ENCODE data around the gene GSTT2B. TPM values are rescaled to one million over a fixed set of nuclear protein-coding genes. Genes with fewer than 3 reads are reported as not detected.
"Not testable (repeated sequence)": the region's sequence is repeated elsewhere in the genome, so short reads cannot be mapped to it uniquely, and the experiment has no call there.

GSTT2B gene
- total RNA-seq, 1 donor from 2014 or later: 2.0 TPM

DNA sequence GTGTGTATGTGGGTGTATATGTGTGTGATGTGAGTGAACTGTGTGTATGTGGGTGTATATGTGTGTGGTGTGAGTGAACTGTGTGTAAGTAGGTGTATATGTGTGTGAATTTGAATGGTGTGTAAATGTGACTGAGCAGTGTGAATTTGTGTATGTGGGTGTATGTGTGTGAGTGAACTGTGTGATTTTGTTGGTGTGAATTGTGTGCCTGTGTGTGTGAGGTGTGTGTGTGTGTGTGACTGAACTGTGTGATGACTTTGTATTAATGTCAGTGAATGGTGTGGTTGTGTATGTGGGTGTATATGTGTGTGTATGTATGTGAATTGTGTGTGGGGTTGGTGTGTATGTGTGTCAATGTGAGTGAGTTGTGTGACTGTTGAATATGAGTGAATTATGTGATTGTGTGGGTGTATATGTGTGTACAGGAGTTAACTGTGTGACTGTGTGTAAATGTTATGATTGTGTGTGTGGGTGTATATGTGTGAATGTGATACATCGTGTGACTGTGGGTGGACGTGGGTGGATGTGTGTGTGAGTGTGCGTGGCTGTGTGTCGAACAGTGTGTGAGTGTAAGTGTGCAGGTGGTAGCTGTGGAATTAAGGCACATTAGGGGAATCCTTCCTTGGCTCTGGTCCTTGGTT is 25.7 kb upstream of the GSTT2B start:
- not testable (repeated sequence) for DNase-seq (ENCODE audit: low spot score in 2 of 2); FAIRE-seq

GRCh38 chr22:23986089-23986488 is 25.1 kb upstream of the GSTT2B start:
- DNase-seq (ENCODE audit: low spot score in 2 of 2); FAIRE-seq: not testable (repeated sequence)

- DNase-seq (ENCODE audit: low spot score in 2 of 2): peak in 1 of 2 donors; percentile 25
- no peak for FAIRE-seq
These were observed 23.4 kb upstream of the GSTT2B start for GRCh38 chr22:23984430-23984829.

GRCh38 chr22:23980567-23980966 is 19.6 kb upstream of the GSTT2B start:
- DNase-seq (ENCODE audit: low spot score in 2 of 2); FAIRE-seq: not testable (repeated sequence)

- not testable (repeated sequence) for FAIRE-seq
These were observed 18.7 kb upstream of the GSTT2B start, which contains the start of gene GSTT2 for GRCh38 chr22:23979557-23980240. Gene GSTT2, plus strand, starts transcription at chr22:23980134.

DNA sequence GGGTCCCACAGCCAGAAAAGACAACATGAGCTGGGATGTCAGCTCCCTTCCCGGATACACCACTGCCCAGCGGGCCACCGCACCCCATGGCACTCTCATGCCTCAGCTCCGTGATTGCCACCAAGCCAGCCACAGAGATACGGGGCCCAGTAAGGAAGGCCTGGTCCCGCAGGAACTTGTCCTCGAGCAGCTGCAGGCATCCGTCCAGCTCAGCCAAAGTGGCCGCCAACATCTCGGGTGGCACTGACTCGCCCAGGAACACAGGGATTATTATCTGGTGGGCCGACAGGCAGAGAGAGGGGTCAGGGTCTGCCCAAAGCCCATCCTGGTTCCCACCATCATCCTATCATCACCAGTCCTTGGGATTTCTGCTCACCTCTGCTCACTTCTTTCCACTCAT is 16.3 kb upstream of the GSTT2B start:
- not testable (repeated sequence) for DNase-seq (ENCODE audit: low spot score in 2 of 2); FAIRE-seq

More at GRCh38 chr22:23979557-23980240, 18.7 kb upstream of the GSTT2B start, which contains the start of gene GSTT2:
- DNase-seq (ENCODE audit: low spot score in 2 of 2): not testable (repeated sequence)

GRCh38 chr22:23974836-23975352 is 13.9 kb upstream of the GSTT2B start:
- not testable (repeated sequence) for FAIRE-seq; DNase-seq (ENCODE audit: low spot score in 2 of 2)

DNA sequence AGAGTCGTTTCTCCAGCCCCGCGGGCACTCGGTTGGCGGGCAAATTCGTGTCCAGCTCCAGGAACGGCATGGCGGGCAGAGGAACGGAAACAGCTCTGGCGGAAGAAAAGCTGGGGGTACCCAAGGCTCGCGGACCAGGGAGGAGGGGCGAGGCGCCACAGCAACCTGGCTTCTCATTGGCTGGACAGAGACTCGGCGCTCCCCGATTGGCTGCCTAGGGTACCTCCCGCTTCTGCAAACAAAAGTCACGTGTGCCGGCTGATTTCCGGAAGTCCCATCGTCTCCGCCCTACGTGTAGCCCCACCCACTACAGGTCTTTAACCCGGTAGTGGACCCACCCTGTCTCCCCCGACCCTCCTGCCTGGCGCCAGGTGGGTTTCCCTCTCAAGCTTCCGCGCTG is 13.3 kb upstream of the GSTT2B start, which contains the start of gene DDT:
DDT (minus strand) TSS at position 97 of the 400 bp plus-strand sequence; CDS start at position 70, 27 bp downstream.
- not testable (repeated sequence) for DNase-seq (ENCODE audit: low spot score in 2 of 2)
- peak; percentile 91 for FAIRE-seq

GRCh38 chr22:23971927-23972326 is 10.9 kb upstream of the GSTT2B start:
- DNase-seq (ENCODE audit: low spot score in 2 of 2); FAIRE-seq: not testable (repeated sequence)

GRCh38 chr22:23970816-23971486 is 10.0 kb upstream of the GSTT2B start:
- FAIRE-seq: no peak

GRCh38 chr22:23970201-23970641 is 9.2 kb upstream of the GSTT2B start:
- no peak for FAIRE-seq
- no peak for DNase-seq (ENCODE audit: low spot score in 2 of 2)

More at GRCh38 chr22:23970816-23971486, 10.0 kb upstream of the GSTT2B start:
- no peak for DNase-seq (ENCODE audit: low spot score in 2 of 2)

DNA sequence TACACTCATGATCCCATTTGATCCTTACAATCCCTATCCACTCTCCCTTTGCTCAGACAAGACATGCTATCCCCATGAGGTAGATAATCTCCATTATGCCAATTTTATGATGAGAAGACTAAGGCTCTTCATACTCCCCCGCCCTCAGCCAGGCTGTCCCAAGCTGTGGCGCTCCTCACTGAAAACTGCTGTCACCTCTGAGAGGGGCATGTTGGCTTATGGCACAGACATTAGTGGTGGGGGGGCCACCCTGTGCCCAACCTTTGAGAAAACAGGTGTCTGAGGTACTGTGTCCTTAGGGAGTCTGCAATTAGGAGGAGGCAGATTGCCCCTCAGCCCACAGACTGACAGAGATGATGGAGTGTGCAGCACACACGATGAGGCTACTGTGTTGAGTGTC is 8.1 kb upstream of the GSTT2B start:
- no peak for DNase-seq (ENCODE audit: low spot score in 2 of 2)
- FAIRE-seq: no peak

DNA sequence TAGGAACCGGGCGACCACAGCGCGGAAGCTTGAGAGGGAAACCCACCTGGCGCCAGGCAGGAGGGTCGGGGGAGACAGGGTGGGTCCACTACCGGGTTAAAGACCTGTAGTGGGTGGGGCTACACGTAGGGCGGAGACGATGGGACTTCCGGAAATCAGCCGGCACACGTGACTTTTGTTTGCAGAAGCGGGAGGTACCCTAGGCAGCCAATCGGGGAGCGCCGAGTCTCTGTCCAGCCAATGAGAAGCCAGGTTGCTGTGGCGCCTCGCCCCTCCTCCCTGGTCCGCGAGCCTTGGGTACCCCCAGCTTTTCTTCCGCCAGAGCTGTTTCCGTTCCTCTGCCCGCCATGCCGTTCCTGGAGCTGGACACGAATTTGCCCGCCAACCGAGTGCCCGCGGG is 5.6 kb upstream of the GSTT2B start, which contains the start of gene DDTL:
DDTL (plus strand) TSS at position 321 of the 400 bp plus-strand sequence; CDS start at position 348, 27 bp downstream.
- DNase-seq (ENCODE audit: low spot score in 2 of 2): not testable (repeated sequence)
- peak; percentile 87 for FAIRE-seq

- not testable (repeated sequence) for DNase-seq (ENCODE audit: low spot score in 2 of 2); FAIRE-seq
These were observed 5.1 kb upstream of the GSTT2B start for GRCh38 chr22:23966094-23966493.

DNA sequence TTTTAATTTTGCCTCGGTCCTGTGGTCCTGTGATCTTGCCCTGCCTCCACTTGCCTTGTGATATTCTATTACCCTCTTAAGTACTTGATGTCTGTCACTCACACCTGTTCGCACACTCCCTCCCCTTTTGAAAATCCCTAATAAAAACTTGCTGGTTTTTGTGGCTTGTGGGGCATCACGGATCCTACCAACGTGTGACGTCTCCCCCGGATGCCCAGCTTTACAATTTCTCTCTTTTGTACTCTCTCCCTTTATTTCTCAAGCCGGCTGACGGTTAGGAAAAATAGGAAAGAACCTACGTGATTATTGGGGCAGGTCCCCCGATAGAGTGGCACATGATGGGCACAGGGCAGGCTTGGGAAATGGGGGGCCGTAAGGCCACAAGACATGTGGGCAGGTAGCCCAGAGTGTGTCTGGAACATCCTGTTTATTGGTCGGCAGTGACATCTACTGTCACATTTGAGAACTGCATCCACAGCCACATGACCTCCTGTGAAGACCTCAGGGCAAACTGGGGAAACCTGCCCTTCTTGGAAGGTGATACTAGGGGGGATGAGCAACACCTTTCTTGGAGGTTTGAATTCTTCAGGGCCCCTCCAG is 4.6 kb downstream of the GSTT2B start:
- DNase-seq (ENCODE audit: low spot score in 2 of 2): peak; percentile 59 to 64
- not testable (repeated sequence) for FAIRE-seq

DNA sequence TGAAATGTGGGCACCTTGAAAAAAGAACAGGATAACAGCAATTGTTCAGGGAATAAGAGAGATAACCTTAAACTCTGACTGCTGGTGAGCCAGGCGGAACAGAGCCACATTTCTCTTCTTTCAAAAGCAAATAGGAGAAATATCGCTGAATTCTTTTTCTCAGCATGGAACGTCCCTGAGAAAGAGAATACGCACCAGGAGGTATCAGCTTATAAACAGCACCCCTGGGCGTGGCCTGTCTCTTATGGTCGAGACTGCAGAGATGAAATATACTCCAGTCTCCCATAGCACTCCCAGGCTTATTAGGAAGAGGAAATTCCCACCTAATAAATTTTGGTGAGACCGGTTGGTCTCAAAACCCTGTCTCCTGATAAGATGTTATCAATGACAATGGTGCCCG is 5.1 kb downstream of the GSTT2B start:
- DNase-seq (ENCODE audit: low spot score in 2 of 2); FAIRE-seq: not testable (repeated sequence)

DNA sequence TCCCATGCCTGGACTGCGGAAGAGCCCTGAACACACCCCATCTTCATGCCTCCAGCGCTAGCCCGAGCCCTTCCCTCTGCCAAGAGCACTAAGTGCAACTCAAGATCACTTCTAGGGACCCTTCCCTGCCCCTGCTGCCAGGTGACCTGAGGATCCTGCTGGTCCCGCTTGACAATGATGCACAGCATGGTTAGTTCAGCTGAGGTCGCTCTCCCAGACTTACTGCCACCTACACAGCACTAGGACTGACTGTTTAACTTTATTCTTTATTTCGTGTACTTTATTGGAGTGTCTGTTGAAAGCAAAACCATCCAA is 6.0 kb downstream of the GSTT2B start:
- not testable (repeated sequence) for FAIRE-seq; DNase-seq (ENCODE audit: low spot score in 2 of 2)

- not testable (repeated sequence) for FAIRE-seq; DNase-seq (ENCODE audit: low spot score in 2 of 2)
These were observed 6.6 kb downstream of the GSTT2B start for GRCh38 chr22:23954193-23954990.

DNA sequence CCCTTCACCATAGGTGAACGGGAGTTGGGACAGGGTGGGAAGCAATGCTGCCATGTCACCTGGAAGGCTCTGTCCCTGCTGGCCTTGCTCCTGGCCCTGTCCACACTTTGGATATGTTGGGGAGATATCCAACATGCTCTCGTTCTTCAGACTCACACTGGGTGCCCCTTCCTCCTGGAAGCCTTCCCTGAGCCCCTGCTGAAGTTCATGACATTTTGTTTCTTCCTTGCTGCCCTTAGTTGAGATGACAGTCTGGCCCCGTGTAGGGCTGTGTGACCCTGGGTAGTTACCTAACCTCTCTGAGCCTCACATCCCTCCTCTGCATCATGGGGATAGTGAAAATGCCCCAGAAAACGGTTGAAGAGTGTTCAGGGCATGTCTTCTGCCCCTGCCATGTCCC is 7.5 kb downstream of the GSTT2B start:
- not testable (repeated sequence) for FAIRE-seq; DNase-seq (ENCODE audit: low spot score in 2 of 2)

Measured in frontal cortex (tissue), 4 donors.